ENCODE results near the gene APLNR.

APLNR gene

GRCh38 chr11:57214494-57214893 is 22.6 kb downstream of the APLNR start:
- DNase-seq = no peak

GRCh38 chr11:57214098-57214417 is 23.0 kb downstream of the APLNR start:
- no peak for DNase-seq

GRCh38 chr11:57213342-57214097 is 23.5 kb downstream of the APLNR start:
- DNase-seq = no peak

GRCh38 chr11:57210781-57211180 is 26.3 kb downstream of the APLNR start:
- DNase-seq = no peak

GRCh38 chr11:57207168-57207567 is 29.9 kb downstream of the APLNR start:
- no peak for DNase-seq

GRCh38 chr11:57205041-57205641 is 31.9 kb downstream of the APLNR start:
- no peak for DNase-seq

- no peak for DNase-seq
These were observed 33.1 kb downstream of the APLNR start for GRCh38 chr11:57203882-57204480.

- DNase-seq = no peak
These were observed 33.7 kb downstream of the APLNR start for GRCh38 chr11:57203359-57203758.

GRCh38 chr11:57202281-57202680 is 34.8 kb downstream of the APLNR start:
- DNase-seq = no peak

- DNase-seq = no peak
These were observed 36.1 kb downstream of the APLNR start for GRCh38 chr11:57200917-57201316.

GRCh38 chr11:57199330-57199729 is 37.7 kb downstream of the APLNR start:
- DNase-seq = no peak

- no peak for DNase-seq
These were observed 39.3 kb downstream of the APLNR start for GRCh38 chr11:57197762-57198161.

- no peak for DNase-seq
These were observed 40.5 kb downstream of the APLNR start for GRCh38 chr11:57196596-57196995.

GRCh38 chr11:57192316-57192715 is 44.7 kb downstream of the APLNR start:
- DNase-seq = no peak

GRCh38 chr11:57191311-57192219 is 45.5 kb downstream of the APLNR start:
- no peak for DNase-seq

GRCh38 chr11:57190548-57190947 is 46.5 kb downstream of the APLNR start:
- no peak for DNase-seq

Measured in activated naive CD4-positive, alpha-beta T cell treated with Interleukin-2 at 50 U/mL for 16 hours (primary cell).